ENCODE data around the gene THY1.

The THY1 gene

DNA sequence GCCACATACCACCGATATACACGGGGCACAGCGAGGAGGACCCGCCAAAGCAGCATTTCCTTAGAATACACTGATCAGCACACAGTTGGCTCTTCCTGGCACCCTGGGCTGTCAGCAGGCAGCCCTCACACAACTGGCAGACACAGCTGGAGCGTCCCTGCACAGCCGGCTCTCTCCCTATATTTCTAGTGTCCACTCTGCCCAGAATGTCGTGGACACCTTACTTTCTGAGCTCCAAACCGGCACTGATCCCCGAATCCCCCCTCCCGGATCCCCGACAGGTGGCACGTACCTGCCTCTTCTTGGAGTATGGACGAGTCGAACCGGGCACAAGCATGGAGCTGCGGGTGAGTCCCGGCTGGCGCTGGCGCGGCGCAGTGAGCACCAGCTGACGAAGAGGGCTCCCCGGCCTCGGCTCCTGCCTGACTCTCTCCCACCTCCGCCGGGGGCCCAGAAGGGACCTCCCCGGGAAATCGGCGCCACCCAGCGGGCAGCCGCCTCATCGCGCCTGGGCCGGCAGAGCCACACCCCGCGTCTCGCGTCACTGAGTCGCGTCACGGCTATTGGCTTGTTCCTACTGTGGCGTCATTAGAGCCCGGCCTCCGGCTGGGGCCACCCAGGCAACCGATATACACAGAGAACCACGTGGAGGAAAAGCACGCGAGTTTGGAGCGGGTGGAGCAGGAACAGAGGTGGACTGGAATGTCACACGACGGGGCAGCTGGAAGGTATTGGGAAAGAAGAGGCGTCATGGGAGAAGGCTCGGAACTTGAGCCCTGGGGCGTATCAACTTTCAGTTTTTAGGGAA, 41.6 kb downstream of the THY1 start, which contains the start of gene USP2:
TSS of gene USP2 (minus strand) at position 510 of the 808 bp plus-strand sequence. CDS start 8,210 bp downstream, outside the sequence.
- peak; percentile 66 for DNase-seq (ENCODE audit: low read depth)

DNA sequence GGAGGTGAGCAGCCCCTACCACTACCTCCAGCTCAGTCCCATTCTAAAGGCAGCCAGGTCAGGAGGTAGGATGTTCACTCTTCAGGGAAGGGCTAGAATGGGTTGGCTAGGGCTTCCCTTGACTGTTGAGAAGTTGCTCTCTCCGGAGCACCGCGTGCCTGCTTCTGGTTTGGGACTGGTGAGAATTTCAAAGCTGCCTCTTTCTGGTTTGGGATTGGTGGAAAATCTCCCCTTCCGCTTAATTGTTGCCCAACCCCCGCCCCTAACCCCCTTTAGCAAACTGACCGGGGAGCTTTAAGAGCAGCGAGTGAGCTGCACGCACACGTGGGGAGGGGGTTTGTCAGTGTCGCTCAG, 42.2 kb downstream of the THY1 start:
- DNase-seq (ENCODE audit: low read depth): no peak

DNA sequence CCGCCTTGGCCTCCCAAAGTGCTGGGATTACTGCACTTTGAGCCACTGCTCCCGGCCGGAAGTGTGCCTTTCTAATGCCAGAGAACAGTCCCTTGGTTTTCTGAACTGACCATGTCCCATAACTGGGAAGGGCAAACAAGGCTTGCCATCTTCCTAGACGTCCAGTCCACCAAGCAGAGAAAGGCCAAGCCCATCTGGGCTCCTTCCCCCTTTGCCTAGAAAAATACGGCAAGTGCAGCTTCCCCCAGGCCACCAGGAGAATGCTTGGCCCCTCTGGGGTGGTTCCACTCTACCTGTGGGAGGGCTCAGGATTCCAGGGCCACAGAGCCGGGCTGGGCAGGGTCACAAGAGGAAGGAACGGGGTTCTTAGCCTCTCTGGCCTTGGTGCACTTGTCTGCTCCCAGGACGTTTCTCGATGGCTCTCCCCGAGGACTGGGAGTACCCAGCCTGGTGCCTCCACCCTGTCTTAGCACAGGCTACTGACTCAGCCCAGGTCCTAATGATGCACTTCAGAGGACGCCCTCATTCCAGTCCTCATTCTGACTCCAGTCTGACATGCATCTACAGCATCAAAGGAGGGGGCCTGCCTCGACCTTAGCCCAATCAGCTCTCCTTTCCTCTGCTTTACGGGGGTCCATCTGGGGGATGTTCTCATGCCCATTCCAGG, 42.7 kb downstream of the THY1 start:
- no peak for DNase-seq (ENCODE audit: low read depth)

DNA sequence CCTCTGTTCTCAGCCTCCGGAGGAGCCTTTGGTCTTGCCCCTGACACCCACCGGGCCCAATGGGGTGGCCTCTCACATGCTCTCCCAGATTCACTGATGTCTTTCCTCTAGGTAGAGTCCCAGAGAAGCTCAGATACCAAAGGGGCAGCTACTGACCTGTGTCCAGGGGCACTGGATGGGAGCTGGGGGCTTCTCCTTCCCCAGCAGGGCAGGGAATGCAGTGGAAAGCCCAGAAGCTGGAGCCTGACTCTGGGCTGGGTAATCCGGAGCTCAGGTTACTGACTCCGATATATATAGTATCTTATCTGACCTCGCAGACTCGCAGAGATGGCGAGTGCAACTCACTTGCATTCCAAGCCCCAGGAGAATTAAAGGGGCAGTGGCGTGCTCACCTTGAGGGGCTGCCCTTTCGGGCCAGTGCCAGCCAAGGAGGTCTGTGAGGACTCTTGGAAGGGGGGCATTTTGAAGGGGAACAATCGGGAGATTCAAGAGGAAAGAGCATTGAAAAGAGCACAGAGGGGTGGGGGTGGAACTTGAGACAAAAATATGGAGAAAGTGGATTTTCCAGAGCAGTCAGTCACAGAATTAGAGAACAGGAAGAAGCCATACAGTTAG, 44.0 kb downstream of the THY1 start:
- no peak for DNase-seq (ENCODE audit: low read depth)

DNA sequence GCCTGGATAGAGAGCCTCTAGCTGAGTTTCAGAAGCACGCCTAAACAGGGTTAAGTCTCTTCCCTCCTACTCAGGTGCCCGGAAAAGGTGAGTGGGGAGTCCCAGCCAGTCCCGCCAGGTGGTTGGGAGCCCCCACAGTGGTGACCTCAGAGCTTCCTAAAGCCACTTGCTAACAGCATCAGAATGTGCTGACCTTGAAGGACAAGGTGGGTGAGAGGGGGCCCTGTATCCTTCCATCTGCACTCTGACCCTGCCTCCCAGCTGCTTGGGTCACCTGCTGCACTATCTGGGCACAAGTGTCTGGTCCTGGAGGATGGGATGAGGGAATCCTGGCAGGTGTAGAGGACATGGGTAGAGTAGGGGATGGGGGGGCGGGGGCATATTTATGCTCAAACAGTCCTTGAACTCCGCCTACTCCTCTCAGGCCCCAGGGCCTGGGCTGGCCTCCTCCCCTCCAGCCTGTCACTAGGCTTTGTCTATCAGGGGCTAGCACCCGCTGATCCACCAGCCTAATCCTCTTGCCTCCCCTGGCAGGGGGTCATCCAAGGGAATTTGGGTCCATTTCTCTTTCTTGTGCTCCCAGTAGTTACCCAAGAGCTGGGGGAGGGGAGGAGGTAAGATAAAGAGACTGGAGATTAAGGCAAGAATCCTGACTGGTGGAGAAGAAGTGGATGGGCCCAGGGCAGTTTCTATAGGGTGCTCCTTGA, 44.9 kb downstream of the THY1 start:
- no peak for DNase-seq (ENCODE audit: low read depth)

DNA sequence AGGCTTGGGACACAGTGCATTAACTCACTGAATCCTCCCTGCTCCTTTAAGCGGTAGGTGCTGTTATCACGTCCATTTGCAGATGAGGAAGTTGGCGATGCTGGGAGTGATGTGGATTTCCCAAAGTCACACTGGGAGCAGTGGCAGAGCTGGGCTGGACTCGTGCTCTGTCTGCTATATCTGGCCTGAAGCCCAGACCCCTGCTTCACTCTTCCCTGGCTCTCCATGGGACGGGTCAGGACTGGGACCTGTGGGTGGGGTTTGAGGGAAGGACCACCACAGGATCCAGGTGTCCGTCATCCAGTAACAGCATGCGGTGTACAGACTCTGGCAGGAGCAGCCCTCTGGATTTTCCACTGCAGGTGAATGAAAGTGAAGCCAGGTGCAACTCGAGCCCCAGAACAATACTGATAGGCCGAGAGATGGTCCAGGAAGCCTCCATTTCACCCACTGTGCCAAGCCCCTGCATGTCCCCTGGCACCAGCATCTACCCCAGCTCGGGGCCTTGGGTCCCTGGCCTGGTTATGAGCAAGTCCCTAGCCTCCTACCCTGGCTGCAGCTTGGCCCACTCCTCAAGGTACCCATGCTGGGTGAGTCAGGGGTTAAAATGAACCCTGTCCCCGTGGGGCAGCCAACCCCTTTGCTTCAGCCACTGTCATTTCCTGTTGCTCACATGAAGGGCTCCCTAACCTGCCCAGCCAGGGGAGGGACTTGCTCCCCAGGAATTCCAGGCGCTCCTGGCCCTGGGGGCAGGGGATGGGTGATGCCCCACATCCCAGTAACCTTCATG, 45.7 kb downstream of the THY1 start:
- no peak for DNase-seq (ENCODE audit: low read depth)

DNA sequence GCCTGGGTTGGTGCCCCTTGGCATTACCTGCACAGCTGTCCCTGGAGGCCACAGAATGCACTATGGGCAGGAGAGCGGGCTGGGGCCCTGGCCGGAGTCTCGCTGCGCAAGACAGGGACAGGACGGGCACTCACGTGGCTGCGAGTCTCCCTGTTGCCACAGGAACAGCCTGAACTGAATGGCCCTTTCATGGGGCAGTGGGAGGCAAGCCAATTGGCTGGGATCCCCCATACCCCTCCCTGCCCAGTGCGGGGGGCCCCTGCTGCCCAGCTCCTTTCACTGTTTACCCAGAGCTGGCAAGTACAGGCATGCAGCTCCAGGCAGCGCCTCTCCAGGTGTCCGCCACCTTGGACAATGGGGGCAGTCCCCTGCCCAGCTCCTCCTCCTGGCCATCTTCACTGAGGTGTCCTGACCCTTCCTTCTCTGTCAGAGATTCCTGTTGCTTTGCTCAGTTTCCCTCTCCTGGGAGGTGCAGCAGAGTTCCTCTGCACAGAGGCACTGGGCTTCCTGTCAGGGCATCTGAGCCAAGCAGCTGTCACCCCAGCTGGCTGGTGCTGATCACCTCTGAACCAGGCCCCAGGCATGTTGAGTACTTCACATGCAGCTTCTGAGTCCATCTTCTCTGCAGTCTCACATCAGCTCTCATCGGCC, 46.6 kb downstream of the THY1 start:
- DNase-seq (ENCODE audit: low read depth): no peak

DNA sequence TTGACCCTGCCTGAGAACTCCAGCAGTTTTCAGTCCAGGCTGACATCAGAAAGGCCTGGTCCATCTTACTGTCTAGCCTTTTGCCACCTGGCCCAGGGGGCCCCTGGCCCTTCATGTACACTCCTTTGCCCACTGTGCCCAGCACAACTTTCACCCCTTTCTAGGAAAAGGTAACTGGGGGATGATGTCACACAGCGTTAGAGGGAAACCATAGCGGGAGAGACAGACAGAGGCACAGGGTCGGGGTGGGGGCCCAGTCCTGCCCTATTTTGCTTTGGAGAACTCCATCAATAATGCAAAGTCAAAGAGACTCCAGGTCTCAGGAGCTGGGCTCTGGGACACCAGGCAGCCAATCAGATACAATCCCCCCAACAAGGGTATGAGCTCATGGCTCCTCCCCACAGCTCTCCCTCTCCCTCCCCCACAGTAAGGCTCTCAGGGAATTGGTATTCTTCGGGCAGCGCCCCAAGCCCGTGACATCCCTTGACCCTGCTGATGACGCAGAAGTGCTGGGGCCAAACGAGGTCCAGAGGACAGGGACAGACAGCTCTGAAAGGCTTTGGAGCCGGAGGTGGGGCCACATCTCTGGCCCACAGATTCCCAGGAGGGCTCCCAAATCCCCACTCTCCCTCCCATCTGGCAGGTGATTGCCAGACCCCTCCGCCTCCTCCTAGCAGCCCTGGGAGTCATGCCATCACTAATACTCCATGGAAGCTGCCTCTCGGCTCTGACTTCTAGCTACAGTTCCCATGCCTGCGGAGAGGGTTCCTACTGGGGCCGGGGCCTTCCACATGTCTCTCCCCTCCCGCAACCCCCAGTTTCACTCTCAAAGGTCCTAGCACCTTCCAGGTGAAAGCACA, 47.4 kb downstream of the THY1 start:
- DNase-seq (ENCODE audit: low read depth): no peak

DNA sequence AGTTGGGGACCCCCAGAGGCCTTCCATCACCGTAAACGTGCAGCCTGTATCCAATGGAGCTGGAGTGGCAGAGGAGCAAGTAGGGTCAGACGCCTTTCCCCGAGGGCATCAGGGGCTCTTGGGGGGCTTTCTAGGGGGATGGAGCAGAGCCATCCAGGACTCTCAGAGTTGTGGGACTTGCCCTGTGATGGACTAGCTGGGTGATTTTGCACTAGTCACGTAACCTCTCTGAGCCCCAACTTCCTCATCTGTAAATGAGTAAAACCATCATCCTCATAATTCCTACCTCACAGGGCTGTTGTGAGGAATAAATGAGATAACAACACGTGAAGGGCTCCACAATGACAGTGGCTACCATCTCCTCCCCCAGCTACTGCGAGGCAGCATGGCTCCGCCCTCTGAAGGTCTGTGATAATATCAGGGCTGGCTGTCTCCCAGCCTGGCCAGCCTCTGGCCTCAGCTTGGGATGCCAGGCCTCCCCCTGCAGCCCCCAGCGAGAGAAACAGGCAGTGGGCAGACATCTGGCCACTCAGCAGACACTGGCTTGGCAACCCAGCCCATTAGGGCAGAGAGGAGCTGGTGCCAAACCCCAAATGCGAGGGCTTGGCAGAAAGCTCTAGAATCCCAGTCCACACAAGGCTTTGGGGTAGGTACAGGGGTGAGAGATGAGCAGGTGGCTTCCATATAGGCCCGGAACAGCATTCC, 48.2 kb downstream of the THY1 start:
- DNase-seq (ENCODE audit: low read depth): no peak

DNA sequence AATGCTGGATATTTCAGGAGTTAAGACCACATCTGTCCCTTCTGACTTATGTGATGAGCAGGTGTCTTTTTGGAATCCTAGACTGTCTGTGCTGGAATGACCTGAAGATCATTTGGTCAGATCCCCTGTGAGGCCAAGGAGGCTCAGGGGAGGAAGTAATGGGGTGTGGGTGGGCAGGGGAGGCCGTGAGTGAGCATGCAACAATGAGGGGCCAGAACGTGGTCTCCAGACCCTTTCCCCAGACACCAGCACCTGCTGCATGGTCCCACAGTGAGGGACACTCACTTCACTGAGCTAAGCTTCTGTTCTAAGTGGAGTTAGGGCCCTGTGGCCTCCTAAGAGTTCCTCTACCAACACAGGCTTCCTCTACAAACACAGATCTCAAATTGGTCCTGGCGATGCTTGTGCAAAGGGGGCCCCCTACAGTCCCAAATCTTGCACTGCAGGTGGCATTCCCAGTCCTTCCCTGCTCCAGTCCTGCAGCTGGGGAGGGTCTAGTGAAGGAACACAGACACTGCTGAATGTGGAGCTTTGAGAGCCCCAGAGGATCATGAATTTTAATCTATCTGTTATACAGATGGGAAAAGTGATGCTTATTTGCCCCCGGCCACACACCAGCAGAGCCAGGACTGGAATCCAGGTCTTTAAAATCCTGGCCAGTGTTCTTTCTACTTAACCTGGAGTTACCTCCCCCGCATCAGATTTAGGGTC, 48.9 kb downstream of the THY1 start:
- no peak for DNase-seq (ENCODE audit: low read depth)

DNA sequence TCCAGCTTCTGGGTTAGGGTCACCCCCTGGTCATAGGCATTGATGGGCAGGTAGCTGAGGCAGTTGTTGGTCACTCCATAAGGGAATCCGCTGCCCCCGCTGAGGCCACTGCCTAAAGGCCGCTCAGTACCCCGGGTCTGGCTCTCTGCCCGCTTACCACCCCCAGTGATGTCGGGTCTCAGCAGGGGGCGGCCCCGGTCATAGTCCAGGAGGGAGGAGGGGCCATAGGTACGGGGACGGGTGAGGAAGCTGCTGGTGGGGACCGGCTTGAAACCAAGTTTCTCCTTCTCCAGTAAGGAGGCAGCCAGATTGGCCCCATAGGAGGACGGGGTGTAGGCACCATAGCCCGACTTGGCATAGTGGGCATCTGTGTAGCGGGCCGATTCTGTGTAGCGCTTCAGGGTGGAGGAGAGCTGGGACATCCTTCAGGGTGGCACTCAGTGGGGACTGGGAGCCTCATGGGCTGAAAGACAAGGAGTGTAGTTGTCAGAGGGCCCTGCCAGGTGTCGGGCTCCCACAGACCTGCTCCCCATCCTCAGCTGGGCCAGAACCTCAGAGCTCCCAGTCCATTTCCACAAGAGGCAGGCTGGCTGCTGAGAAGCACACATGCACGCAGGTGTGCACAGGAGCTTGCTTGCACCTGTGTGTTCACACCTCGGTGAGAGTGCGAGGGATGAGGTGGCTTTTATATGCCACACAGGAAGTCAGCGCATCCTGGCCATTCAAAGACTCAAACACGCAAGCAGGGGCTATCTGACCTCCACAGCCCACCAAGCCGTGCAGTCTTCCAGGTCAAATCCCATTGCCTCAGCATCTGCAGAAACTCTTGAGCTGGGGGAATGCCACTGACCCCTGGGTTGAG, 49.7 kb downstream of the THY1 start:
- DNase-seq (ENCODE audit: low read depth): no peak

DNA sequence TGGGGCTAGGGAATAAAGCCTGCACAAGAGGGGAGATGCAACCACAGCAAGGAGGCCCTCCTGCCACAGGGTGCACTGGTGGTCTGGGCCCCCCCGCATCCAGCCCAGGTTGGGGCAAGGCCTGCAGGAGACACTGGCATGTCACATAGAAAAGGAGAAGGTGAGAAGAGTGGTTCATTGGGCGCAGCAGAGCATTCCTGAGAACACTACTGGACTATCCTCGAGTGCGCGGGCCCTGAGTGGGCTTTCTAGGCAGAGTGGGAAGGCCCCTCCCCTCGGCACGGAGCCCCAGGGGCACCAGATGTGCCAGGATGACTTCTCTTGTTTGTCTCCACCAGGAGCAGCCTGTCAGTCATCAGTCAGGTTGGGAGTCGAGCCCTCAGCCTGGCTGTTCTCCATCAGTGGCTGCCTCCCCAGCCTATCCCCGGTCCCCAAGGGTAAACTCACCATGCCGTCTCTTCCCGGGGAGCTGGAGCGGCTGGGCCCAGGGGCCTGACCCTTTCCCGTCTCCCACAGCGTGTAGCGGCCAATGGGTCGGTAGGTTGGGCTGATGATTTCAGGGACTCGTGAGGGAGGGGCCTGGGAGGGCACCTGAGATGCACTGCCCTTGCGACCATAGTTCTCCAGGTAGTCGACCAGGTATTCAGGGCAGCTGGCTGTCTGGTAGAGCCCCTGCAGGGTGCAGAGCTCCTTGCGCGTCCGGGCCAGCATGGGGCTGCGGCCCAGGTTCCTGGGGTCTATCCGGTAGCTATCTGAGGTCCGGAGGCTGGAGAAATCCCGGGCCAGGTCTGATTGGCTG, 50.5 kb downstream of the THY1 start:
- DNase-seq (ENCODE audit: low read depth): no peak

DNA sequence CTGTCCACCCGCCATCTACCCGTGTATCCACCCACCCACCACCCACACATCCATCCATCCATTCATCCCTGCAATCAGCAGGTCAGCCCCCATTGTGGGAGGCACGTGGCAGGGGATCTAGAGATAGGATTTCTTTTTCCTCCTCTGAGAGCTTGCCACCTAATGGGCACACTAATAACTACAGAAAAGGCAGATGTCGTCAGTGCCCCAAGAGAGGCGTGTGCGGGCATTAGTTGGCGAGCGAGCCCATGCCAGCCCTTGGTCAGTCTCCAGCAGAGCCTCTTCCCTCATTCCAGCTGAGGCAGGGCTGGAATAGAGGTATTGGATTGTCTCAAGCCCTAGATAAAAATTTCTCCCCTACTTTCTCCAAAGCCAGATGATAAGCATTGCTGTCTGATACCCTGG, 51.2 kb downstream of the THY1 start:
- DNase-seq (ENCODE audit: low read depth): no peak

DNA sequence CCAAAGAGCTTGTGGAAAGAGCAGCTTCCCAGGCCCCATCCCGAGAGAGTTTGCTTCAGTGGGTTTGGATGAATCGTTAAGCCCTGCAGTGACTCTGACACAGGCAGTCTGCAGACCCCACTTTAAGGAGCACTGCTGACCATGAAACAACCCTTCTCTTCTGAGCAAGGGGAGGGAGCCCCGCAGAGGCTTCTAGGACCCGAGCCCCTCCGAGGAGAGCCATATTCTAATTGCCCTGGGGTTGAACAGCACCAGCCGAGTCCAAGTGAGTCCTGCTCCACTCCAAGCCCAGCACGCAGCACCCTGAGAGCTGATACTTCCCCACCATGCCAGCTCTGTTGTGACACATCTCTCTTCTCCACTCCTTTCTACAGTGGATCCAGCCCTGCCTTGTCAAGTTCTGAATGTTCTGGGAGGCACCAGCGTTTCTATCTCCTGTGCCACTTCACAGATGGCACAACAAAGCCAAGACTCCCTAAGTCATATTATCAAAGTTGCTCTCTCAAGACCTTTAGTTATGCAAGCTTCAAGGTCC, 51.8 kb downstream of the THY1 start:
- no peak for DNase-seq (ENCODE audit: low read depth)

DNA sequence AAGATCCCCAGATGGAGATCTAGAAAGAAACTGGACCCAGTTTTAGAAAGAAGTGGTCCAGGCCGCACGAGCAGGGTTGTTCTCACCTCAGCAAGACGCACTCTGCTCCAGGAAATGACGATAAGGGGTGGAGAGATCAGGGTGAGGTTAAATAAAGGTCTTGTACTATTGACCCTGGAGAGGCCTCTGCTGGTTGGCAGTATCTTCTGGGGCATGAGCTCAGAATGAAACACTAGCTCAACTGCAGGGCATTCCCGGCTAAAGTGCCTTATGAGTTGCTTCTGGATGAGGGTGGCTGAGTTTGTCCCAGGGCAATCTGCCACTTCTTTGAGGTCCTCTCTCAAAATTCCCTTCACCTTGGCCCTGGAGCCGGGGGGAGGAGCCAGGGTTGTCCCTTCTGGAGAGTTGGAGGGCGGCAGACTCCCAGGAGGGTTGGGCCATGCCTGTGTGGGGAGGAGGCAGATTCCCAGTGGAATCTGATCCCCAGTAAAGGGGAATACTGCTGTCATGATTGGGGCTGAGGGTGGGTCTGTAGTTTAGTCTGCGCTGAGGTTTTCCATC, 52.4 kb downstream of the THY1 start:
- no peak for DNase-seq (ENCODE audit: low read depth)

DNA sequence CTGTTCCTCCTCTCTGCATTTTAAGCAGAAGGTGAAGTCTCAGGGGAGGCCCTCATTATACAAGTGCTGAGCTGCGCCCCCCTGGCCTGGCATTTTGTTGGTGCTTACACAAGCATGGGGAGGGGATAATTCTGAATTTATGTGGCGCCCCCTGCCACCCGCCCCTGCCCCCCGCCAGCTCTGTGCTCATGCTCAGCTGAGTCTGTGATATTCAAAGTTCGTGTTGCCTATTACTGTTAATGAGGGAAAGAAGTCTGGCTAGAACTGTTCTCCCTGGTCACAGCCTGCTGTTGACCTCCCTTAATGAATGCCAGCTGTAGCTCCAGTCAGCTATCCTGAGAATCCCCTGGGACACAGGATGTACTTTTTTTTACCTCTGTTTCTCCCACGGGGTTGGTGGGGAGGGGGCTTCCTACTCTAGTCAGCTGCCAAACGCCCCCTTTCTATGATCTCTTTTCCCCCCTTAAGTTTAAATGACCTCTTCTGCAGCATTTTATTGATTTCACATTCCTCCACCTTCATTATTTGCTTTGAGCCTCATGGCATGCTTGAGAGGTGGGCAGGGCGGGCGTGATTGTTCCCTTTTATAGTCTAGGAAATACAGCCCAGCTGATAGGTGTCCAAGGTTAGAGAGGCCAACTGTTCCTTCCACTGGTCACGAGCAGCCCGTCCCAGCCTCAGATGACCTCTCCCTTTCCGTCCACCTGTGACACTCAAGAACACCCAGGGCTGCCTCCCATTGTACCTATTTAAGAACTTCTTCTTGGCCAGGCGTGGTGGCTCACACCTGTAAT, 53.6 kb downstream of the THY1 start:
- no peak for DNase-seq (ENCODE audit: low read depth)

Measured in HS-5 (cell line).